ENCODE results near the gene PLCD4. TPM values are rescaled to one million over a fixed set of nuclear protein-coding genes. Genes with fewer than 3 reads are reported as not detected.

Gene PLCD4
- total and polyA plus RNA-seq, 2 of the 8 experiments (the other 6 are each of a cell fraction or from before 2014, with no cell fraction given) = 0.21 to 0.50 TPM

GRCh38 chr2:218664653-218665052 is 57.0 kb downstream of the PLCD4 start:
- Histone ChIP-seq H3K36me3 (ENCODE audit: control insufficient read depth in 2 of 4, insufficient read depth in 4 of 4, low read length in 3 of 4) (peaks cover 30 to 57% (median 46%) of the 10 kb centered on the region in 4 experiments), H4K8ac (ENCODE audit: extremely low read depth, insufficient read depth, low read length) (no peak overlapping the region)

More at GRCh38 chr2:218664653-218665052, 57.0 kb downstream of the PLCD4 start:
- Histone ChIP-seq H3K14ac (ENCODE audit: insufficient read length) (no peak overlapping the region), H4K20me1 (replicated peaks in 1 of 2; ENCODE audit: control insufficient read depth in 1 of 2, insufficient read depth in 2 of 2, low read length in 2 of 2) (no peaks in the 10 kb centered on the region), H2BK12ac (ENCODE audit: low read depth, low read length) (no peak overlapping the region), H3K27me3 (replicated peaks in 1 of 4; ENCODE audit: control insufficient read depth in 3 of 4, extremely low read depth in 1 of 4, insufficient read depth in 3 of 4, low read length in 3 of 4) (no peaks in the 10 kb centered on the region), H3K9me3 (ENCODE audit: insufficient read depth in 2 of 2, low read depth in 1 of 2, low read length in 1 of 2) (no peaks in the 10 kb centered on the region), H3K18ac (ENCODE audit: extremely low read depth, low read length) (no peak overlapping the region), H3K4me1 (replicated peaks in 1 of 4; ENCODE audit: control insufficient read depth in 3 of 4, insufficient read depth in 4 of 4, low read length in 3 of 4) (peaks cover 0 to 5% (median under 1%) of the 10 kb centered on the region in 4 experiments; a peak in 2 of 7 replicates), H3K79me2 (ENCODE audit: control insufficient read depth in 1 of 2, insufficient read depth in 2 of 2, low read length in 2 of 2) (0 out of 4 replicates have a peak, but pooled peaks cover 0 to 6% of the 10 kb centered on the region in 2 experiments), H2BK120ac (replicated peaks; ENCODE audit: low read depth, low read length) (no peak overlapping the region), H2AK5ac (ENCODE audit: low read depth, low read length) (no peak overlapping the region), H3K23me2 (ENCODE audit: low read depth, low read length) (peaks cover 5% of the 10 kb centered on the region; the same call in 1 of the 2 replicates), H3K4me3 (ENCODE audit: extremely low read depth in 1 of 4, insufficient read depth in 2 of 4, low read depth in 3 of 4, low read length in 4 of 4) (no peak overlapping the region), H3K4ac (replicated peaks; ENCODE audit: insufficient read length, low read depth, low read length) (no peak overlapping the region), H3K27ac (ENCODE audit: low read depth, low read length) (no peak overlapping the region), H3K23ac (ENCODE audit: insufficient read length) (no peak overlapping the region), H2AFZ (ENCODE audit: low read length) (no peak overlapping the region), H3K9ac (replicated peaks in 1 of 4; ENCODE audit: extremely low read depth in 1 of 4, low read depth in 3 of 4, low read length in 3 of 4) (no peak overlapping the region), H2BK15ac (ENCODE audit: low read length) (no peak overlapping the region), H2BK20ac (ENCODE audit: low read length) (no peak overlapping the region), H2BK5ac (ENCODE audit: low read depth, low read length) (no peak overlapping the region), H3K4me2 (ENCODE audit: insufficient read depth in 1 of 2, low read depth in 2 of 2, low read length in 2 of 2) (no peak overlapping the region), H4K5ac (ENCODE audit: insufficient read length, low read depth, low read length) (no peak overlapping the region), H3K56ac (replicated peaks; ENCODE audit: insufficient read length, low read depth, low read length) (no peak overlapping the region), H3K79me1 (ENCODE audit: low read depth, low read length) (peaks cover 2% of the 10 kb centered on the region; the same call in 1 of the 2 replicates), H4K91ac (replicated peaks; ENCODE audit: insufficient read length, low read length) (no peak overlapping the region)
- POLR2A ChIA-PET (ENCODE audit: partially characterized antibody) = no interaction called here
- CTCF ChIA-PET (ENCODE audit: partially characterized antibody) = interaction anchor here (1.2 to 1.9 kb wide), 2 partner anchors 18 to 183 kb away, joined by 4 to 6 read pairs; no protein-coding TSS in a partner anchor
- FAIRE-seq (no peak), DNase-seq (ENCODE audit: low read depth in 1 of 2, low spot score in 2 of 2) (no peak)
- 93% methylated on average over 7 of the region's 7 CpGs; no CpG with 5 or more reads in 1 of the 2 experiments for WGBS, 2 experiments (ENCODE audit: extremely low coverage in 1 of 2, insufficient coverage in 1 of 2, insufficient read length in 1 of 2, insufficient replicate concordance in 2 of 2, low coverage in 1 of 2, low lambda C conversion rate in 2 of 2, missing lambda C conversion rate in 1 of 2)
- TF ChIP-seq RBBP5 (IDR thresholded peaks at IDR 0.05; ENCODE audit: borderline replicate concordance, low read depth, low read length) (no peak), KDM4A (IDR thresholded peaks at IDR 0.05; ENCODE audit: low read depth, low read length, severe bottlenecking) (no peak), SIRT6 (IDR thresholded peaks at IDR 0.05; ENCODE audit: low read length) (no peak), RFX5 (IDR thresholded peaks at IDR 0.05; ENCODE audit: borderline replicate concordance, low read depth, low read length) (no peak)
- TF ChIP-seq, protein P1, sequence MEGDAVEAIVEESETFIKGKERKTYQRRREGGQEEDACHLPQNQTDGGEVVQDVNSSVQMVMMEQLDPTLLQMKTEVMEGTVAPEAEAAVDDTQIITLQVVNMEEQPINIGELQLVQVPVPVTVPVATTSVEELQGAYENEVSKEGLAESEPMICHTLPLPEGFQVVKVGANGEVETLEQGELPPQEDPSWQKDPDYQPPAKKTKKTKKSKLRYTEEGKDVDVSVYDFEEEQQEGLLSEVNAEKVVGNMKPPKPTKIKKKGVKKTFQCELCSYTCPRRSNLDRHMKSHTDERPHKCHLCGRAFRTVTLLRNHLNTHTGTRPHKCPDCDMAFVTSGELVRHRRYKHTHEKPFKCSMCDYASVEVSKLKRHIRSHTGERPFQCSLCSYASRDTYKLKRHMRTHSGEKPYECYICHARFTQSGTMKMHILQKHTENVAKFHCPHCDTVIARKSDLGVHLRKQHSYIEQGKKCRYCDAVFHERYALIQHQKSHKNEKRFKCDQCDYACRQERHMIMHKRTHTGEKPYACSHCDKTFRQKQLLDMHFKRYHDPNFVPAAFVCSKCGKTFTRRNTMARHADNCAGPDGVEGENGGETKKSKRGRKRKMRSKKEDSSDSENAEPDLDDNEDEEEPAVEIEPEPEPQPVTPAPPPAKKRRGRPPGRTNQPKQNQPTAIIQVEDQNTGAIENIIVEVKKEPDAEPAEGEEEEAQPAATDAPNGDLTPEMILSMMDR (IDR thresholded peaks at IDR 0.05; ENCODE audit: control extremely low read depth in 1 of 3, insufficient read depth in 1 of 3, low read depth in 1 of 3, low read length in 3 of 3) = no peak
